ENCODE results near the gene FOXP1. TPM values are rescaled to one million over a fixed set of nuclear protein-coding genes. Genes with fewer than 3 reads are reported as not detected.

Gene FOXP1
- total RNA-seq, 1 donor from 2014 or later = 107 TPM

DNA sequence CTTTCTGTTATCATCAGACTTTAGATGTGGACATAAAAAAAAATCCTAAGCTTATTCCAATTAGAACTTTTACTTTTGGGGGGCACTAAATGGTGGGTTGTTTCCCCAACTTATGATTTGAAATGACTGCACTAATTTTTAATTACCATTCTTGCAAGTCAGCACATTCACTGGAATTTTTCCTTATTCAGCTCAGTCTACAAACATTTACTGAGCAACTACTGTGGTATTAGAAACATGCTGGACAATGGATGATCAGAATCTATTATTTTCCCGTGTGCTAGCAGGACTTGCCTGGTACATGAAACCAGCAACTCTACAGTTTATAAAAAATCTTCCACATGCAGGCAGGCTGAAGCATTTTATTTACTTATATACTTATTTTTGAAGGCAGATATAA lies 273.6 kb downstream of the FOXP1 start:
- Histone ChIP-seq H3K36me3 (ENCODE audit: insufficient read depth, low read length) (no peaks in the 10 kb centered on the region), H3K27me3 (ENCODE audit: insufficient read depth, low read length) (no peaks in the 10 kb centered on the region), H3K4me1 (ENCODE audit: insufficient read depth, low read length) (peaks cover 40% of the 10 kb centered on the region), H3K9me3 (ENCODE audit: insufficient read depth, low read depth, low read length) (no peaks in the 10 kb centered on the region), H3K4me2 (ENCODE audit: low read length) (peak overlapping the region; percentile 18), H4K20me1 (ENCODE audit: insufficient read depth, low read length) (peaks cover 12% of the 10 kb centered on the region), H3K4me3 (ENCODE audit: insufficient read depth, low read depth, low read length) (no peak overlapping the region), H3K79me2 (ENCODE audit: insufficient read depth, low read length) (peaks cover 75% of the 10 kb centered on the region), H3K27ac (ENCODE audit: low read depth, low read length) (peak overlapping the region; percentile 67), H2AFZ (ENCODE audit: low read depth, low read length) (no peak overlapping the region), H3K9ac (ENCODE audit: low read length) (no peak overlapping the region)
- Mint-ChIP-seq H3K4me3 (ENCODE audit: unreplicated experiment) (no peak overlapping the region), H3K4me1 (ENCODE audit: low read depth, unreplicated experiment) (peaks cover 55% of the 10 kb centered on the region), H3K36me3 (ENCODE audit: low read depth, unreplicated experiment) (peaks cover 10% of the 10 kb centered on the region), H3K27me3 (ENCODE audit: low read depth, unreplicated experiment) (no peaks in the 10 kb centered on the region), H3K9me3 (ENCODE audit: unreplicated experiment) (no peaks in the 10 kb centered on the region), H3K27ac (ENCODE audit: unreplicated experiment) (peak overlapping the region; percentile 91)
- FAIRE-seq (no peak), DNase-seq (ENCODE audit: low read depth) (peak; percentile 48)
- no peak for TF ChIP-seq EZH2 (IDR thresholded peaks at IDR 0.05; ENCODE audit: insufficient read depth, low read length)
- no peak for TF ChIP-seq CTCF (IDR thresholded peaks at IDR 0.05; ENCODE audit: insufficient read depth, low read depth, low read length)

- TF ChIP-seq EZH2 (IDR thresholded peaks at IDR 0.05; ENCODE audit: insufficient read depth, low read length) = no peak
- no peak for TF ChIP-seq CTCF (IDR thresholded peaks at IDR 0.05; ENCODE audit: insufficient read depth, low read depth, low read length)
- FAIRE-seq = no peak
- H3K27me3 Mint-ChIP-seq (ENCODE audit: low read depth, unreplicated experiment) = no peaks in the 10 kb centered on the region
- peaks cover 12% of the 10 kb centered on the region for H4K20me1 ChIP-seq (ENCODE audit: insufficient read depth, low read length)
- no peaks in the 10 kb centered on the region for H3K9me3 ChIP-seq (ENCODE audit: insufficient read depth, low read depth, low read length)
- H3K4me3 Mint-ChIP-seq (ENCODE audit: unreplicated experiment) = no peak overlapping the region
- peaks cover 76% of the 10 kb centered on the region for H3K79me2 ChIP-seq (ENCODE audit: insufficient read depth, low read length)
- no peak overlapping the region for H3K27ac ChIP-seq (ENCODE audit: low read depth, low read length)
- H3K36me3 ChIP-seq (ENCODE audit: insufficient read depth, low read length) = no peaks in the 10 kb centered on the region
- no peak overlapping the region for H3K9ac ChIP-seq (ENCODE audit: low read length)
- H3K36me3 Mint-ChIP-seq (ENCODE audit: low read depth, unreplicated experiment) = peaks cover 10% of the 10 kb centered on the region
- DNase-seq (ENCODE audit: low read depth) = peak; percentile 23
- H3K27ac Mint-ChIP-seq (ENCODE audit: unreplicated experiment) = no peak overlapping the region
- peaks cover 55% of the 10 kb centered on the region for H3K4me1 Mint-ChIP-seq (ENCODE audit: low read depth, unreplicated experiment)
- no peaks in the 10 kb centered on the region for H3K27me3 ChIP-seq (ENCODE audit: insufficient read depth, low read length)
- H3K4me1 ChIP-seq (ENCODE audit: insufficient read depth, low read length) = peaks cover 46% of the 10 kb centered on the region
- H3K4me2 ChIP-seq (ENCODE audit: low read length) = no peak overlapping the region
- no peaks in the 10 kb centered on the region for H3K9me3 Mint-ChIP-seq (ENCODE audit: unreplicated experiment)
- no peak overlapping the region for H2AFZ ChIP-seq (ENCODE audit: low read depth, low read length)
- H3K4me3 ChIP-seq (ENCODE audit: insufficient read depth, low read depth, low read length) = no peak overlapping the region
Measured at GRCh38 chr3:71309342-71309741, 274.2 kb downstream of the FOXP1 start.

GRCh38 chr3:71308836-71309235 lies 274.7 kb downstream of the FOXP1 start:
- FAIRE-seq (no peak), DNase-seq (ENCODE audit: low read depth) (no peak)
- Histone ChIP-seq H3K27me3 (ENCODE audit: insufficient read depth, low read length) (no peaks in the 10 kb centered on the region), H3K27ac (ENCODE audit: low read depth, low read length) (peak overlapping the region; percentile 23), H3K9me3 (ENCODE audit: insufficient read depth, low read depth, low read length) (no peaks in the 10 kb centered on the region), H3K4me2 (ENCODE audit: low read length) (no peak overlapping the region), H3K36me3 (ENCODE audit: insufficient read depth, low read length) (no peaks in the 10 kb centered on the region), H2AFZ (ENCODE audit: low read depth, low read length) (no peak overlapping the region), H3K4me1 (ENCODE audit: insufficient read depth, low read length) (peaks cover 51% of the 10 kb centered on the region), H4K20me1 (ENCODE audit: insufficient read depth, low read length) (peaks cover 12% of the 10 kb centered on the region), H3K4me3 (ENCODE audit: insufficient read depth, low read depth, low read length) (no peak overlapping the region), H3K79me2 (ENCODE audit: insufficient read depth, low read length) (peaks cover 78% of the 10 kb centered on the region), H3K9ac (ENCODE audit: low read length) (no peak overlapping the region)
- Mint-ChIP-seq H3K4me1 (ENCODE audit: low read depth, unreplicated experiment) (peaks cover 55% of the 10 kb centered on the region), H3K4me3 (ENCODE audit: unreplicated experiment) (no peak overlapping the region), H3K36me3 (ENCODE audit: low read depth, unreplicated experiment) (peaks cover 10% of the 10 kb centered on the region), H3K9me3 (ENCODE audit: unreplicated experiment) (no peaks in the 10 kb centered on the region), H3K27ac (ENCODE audit: unreplicated experiment) (no peak overlapping the region), H3K27me3 (ENCODE audit: low read depth, unreplicated experiment) (no peaks in the 10 kb centered on the region)
- TF ChIP-seq CTCF (IDR thresholded peaks at IDR 0.05; ENCODE audit: insufficient read depth, low read depth, low read length) (no peak), EZH2 (IDR thresholded peaks at IDR 0.05; ENCODE audit: insufficient read depth, low read length) (no peak)

Measured in astrocyte (in vitro differentiated cells and primary cell).